B cell (primary cell): ENCODE data around the gene ATXN7. TPM values are rescaled to one million over a fixed set of nuclear protein-coding genes. Genes with fewer than 3 reads are reported as not detected.

Experiments
- ATAC-seq: fragments of 200-7000 bp; cut with Tn5 transposase; one replicate; pipeline ENCODE4 v1.10.0; 2021; ENCODE audit warnings: low read depth, mild to moderate bottlenecking, moderate number of reproducible peaks, moderate library complexity
- CTCF ChIA-PET: fragments of 350-600 bp; sonication (Branson Sonifier 250); formaldehyde crosslinking; loops from one replicate; lab custom pipeline; 2021; ENCODE audit warnings: antibody characterized with exemption, inconsistent platforms; lab: Charles Lee
- POLR2A ChIA-PET: fragments of 350-600 bp; sonication (Branson Sonifier 250); formaldehyde crosslinking; loops from one replicate; lab custom pipeline; 2021; ENCODE audit warnings: antibody characterized with exemption; lab: Charles Lee
- DNase-seq: peaks from one replicate; pipeline ENCODE4 v3.0.0; 2013
- H2AFZ ChIP-seq: 2 replicates; pipeline ENCODE4 v1.6.1; 2012; ENCODE audit warnings: mild to moderate bottlenecking, low read depth, low read length; ENCODE audit not compliant: insufficient read depth, poor library complexity, severe bottlenecking
- H3K27ac ChIP-seq, 2 donors: 1 replicate in 1 of 2; 2 replicates in 1 of 2; pipeline ENCODE4 v1.5.1; 2012 to 2013; ENCODE audit warnings: low read length in 2 of 2, mild to moderate bottlenecking in 2 of 2, moderate library complexity in 1 of 2
- H3K27me3 ChIP-seq, 4 experiments: fragments of 200-600 bp in 1 of 4; sonication (generic) in 1 of 4; replicated peaks in 1 of 4; 1 replicate in 2 of 4; 2 replicates in 2 of 4; pipeline versions ENCODE4 v1.6.1 to v1.7.0; 2013 to 2016; ENCODE audit warnings: low read length in 3 of 4, mild to moderate bottlenecking in 2 of 4, mixed read lengths in 1 of 4, moderate library complexity in 1 of 4; ENCODE audit not compliant: insufficient read depth in 4 of 4, control insufficient read depth in 3 of 4; ENCODE audit errors: control extremely low read depth in 1 of 4
- H3K36me3 ChIP-seq, 2 experiments: replicated peaks in 1 of 2; 1 replicate in 1 of 2; 2 replicates in 1 of 2; pipeline versions ENCODE4 v1.6.1 to v1.7.1; 2013; ENCODE audit warnings: low read length in 1 of 2; ENCODE audit not compliant: insufficient read depth in 2 of 2, control insufficient read depth in 1 of 2; ENCODE audit errors: control extremely low read depth in 1 of 2, extremely low read depth in 1 of 2
- H3K4me1 ChIP-seq, 2 donors: fragments of 200-600 bp in 1 of 2; sonication (generic) in 1 of 2; 1 replicate in 1 of 2; 2 replicates in 1 of 2; pipeline versions ENCODE4 v1.5.1 to v1.6.1; 2013 to 2017; ENCODE audit warnings: low read length in 2 of 2; ENCODE audit not compliant: control insufficient read depth in 2 of 2, insufficient read depth in 2 of 2
- H3K4me2 ChIP-seq: replicated peaks from 2 replicates; pipeline ENCODE3; 2012; ENCODE audit warnings: mild to moderate bottlenecking, low read depth, low read length; ENCODE audit not compliant: poor library complexity, severe bottlenecking
- H3K4me3 ChIP-seq, 5 experiments: fragments of 200-600 bp in 1 of 5; sonication (generic) in 1 of 5; 1 replicate in 3 of 5; 2 replicates in 2 of 5; pipeline versions ENCODE4 v1.5.1 to v1.7.0; 2011 to 2016; ENCODE audit warnings: low read length in 4 of 5, mild to moderate bottlenecking in 4 of 5, low read depth in 2 of 5, control low read depth in 1 of 5, moderate library complexity in 1 of 5; ENCODE audit not compliant: insufficient read depth in 1 of 5; ENCODE audit errors: control extremely low read depth in 1 of 5, extremely low read depth in 1 of 5
- H3K79me2 ChIP-seq: fragments of 200-600 bp; sonication (generic); one replicate; pipeline ENCODE4 v1.6.0; 2016; ENCODE audit warnings: low read length; ENCODE audit not compliant: control insufficient read depth, insufficient read depth
- H3K9ac ChIP-seq: fragments of 200-600 bp; sonication (generic); 2 replicates; pipeline ENCODE4 v1.6.1; 2017; ENCODE audit warnings: mild to moderate bottlenecking, low read length, moderate library complexity
- H3K9me3 ChIP-seq, 3 donors: one replicate each; pipeline versions ENCODE4 v1.6.1 to v1.7.1; 2013; ENCODE audit warnings: low read length in 2 of 3; ENCODE audit not compliant: control insufficient read depth in 2 of 3, insufficient read depth in 1 of 3; ENCODE audit errors: control extremely low read depth in 1 of 3
- H4K20me1 ChIP-seq: 2 replicates; pipeline ENCODE4 v1.6.0; 2012; ENCODE audit warnings: mild to moderate bottlenecking, low read length; ENCODE audit not compliant: insufficient read depth, control insufficient read depth, poor library complexity, severe bottlenecking
- H3K27ac Mint-ChIP-seq: one replicate; pipeline ENCODE4 v1.8.0; 2021; ENCODE audit warnings: mixed read lengths
- H3K27me3 Mint-ChIP-seq: one replicate; pipeline ENCODE4 v1.8.0; 2021; ENCODE audit warnings: mixed read lengths
- H3K4me1 Mint-ChIP-seq: one replicate; pipeline ENCODE4 v1.8.0; 2021; ENCODE audit warnings: mixed read lengths
- H3K4me3 Mint-ChIP-seq: one replicate; pipeline ENCODE4 v1.8.0; 2021; ENCODE audit warnings: mixed read lengths
- H3K9me3 Mint-ChIP-seq: one replicate; pipeline ENCODE4 v1.8.0; 2022; ENCODE audit warnings: mixed read lengths; ENCODE audit not compliant: insufficient read depth
- CTCF ChIP-seq: fragments of 200-600 bp; IDR thresholded peaks from one replicate; pipeline ENCODE4 v1.8.0; 2022; ENCODE audit warnings: antibody characterized with exemption, mild to moderate bottlenecking
- EZH2 ChIP-seq: IDR thresholded peaks from 2 replicates; pipeline ENCODE4 v1.6.1; 2012; ENCODE audit warnings: borderline replicate concordance, low read depth, mild to moderate bottlenecking, moderate library complexity, low read length; ENCODE audit not compliant: insufficient read depth, poor library complexity, severe bottlenecking
- WGBS: methylation state at CpG from one replicate; pipeline ENCODE4 v1.1.5; 2013; ENCODE audit warnings: missing lambda C conversion rate; ENCODE audit not compliant: insufficient coverage; 5-methylcytosine and 5-hydroxymethylcytosine counted together
- intact Hi-C: fragments of 100-400 bp; cut with micrococcal nuclease; formaldehyde crosslinking; loops from one replicate; pipeline ENCODE4 v1.10.0; 2022
- polyA plus RNA-seq: library from polyadenylated mRNA; depleted of rRNA; stranded (reverse); fragments of >200 nt; gene quantifications from 2 replicates; pipeline ENCODE4 v1.2.3, GENCODE V29; 2012
- total RNA-seq, 2 donors: library from RNA; stranded (reverse); fragments of 120-200 nt in 1 of 2; gene quantifications; 1 replicate in 1 of 2; 2 replicates in 1 of 2; pipeline versions ENCODE4 v1.2.3 to v1.2.4, GENCODE V29; 2013 to 2022

The ATXN7 gene
- total and polyA plus RNA-seq, 2 donors (not counting 1 experiment from before 2014, with no cell fraction given), result 18.1 to 74.3 TPM

- no peaks in the 10 kb centered on the region for H4K20me1 ChIP-seq
- ChIA-PET CTCF (interaction anchor here (1.0 kb wide), 1 partner anchor 9 kb away, joined by 3 read pairs; no protein-coding TSS in a partner anchor), POLR2A (interaction anchor here (0.7 kb wide), 1 partner anchor 42 kb away, joined by 6 read pairs; no protein-coding TSS in a partner anchor)
- intact Hi-C loops, result no loop called here
- Mint-ChIP-seq H3K4me3 (no peak overlapping the region), H3K27me3 (no peaks in the 10 kb centered on the region), H3K27ac (no peak overlapping the region), H3K9me3 (no peaks in the 10 kb centered on the region), H3K4me1 (no peaks in the 10 kb centered on the region)
- no peak overlapping the region for H2AFZ ChIP-seq
- H3K4me2 ChIP-seq, result no peak overlapping the region
- no peaks in the 10 kb centered on the region for H3K9me3 ChIP-seq
- peaks cover 1 to 7% of the 10 kb centered on the region in 2 experiments for H3K36me3 ChIP-seq
- H3K4me1 ChIP-seq, result no peaks in the 10 kb centered on the region
- H3K9ac ChIP-seq, result no peak overlapping the region
- TF ChIP-seq CTCF (no peak), EZH2 (no peak)
- H3K4me3 ChIP-seq, result no peak overlapping the region
- ATAC-seq (no peak), DNase-seq (no peak)
- no peaks in the 10 kb centered on the region for H3K79me2 ChIP-seq
- no peaks in the 10 kb centered on the region for H3K27me3 ChIP-seq
- H3K27ac ChIP-seq, result no peak overlapping the region
- WGBS, result 95% methylated on average over 4 of the region's 4 CpGs
These were observed 39.4 kb upstream of the ATXN7 start for GRCh38 chr3:63824309-63824708.

GRCh38 chr3:63830526-63830925 is 33.1 kb upstream of the ATXN7 start:
- H3K9me3 ChIP-seq, result no peaks in the 10 kb centered on the region
- H3K4me2 ChIP-seq, result no peak overlapping the region
- Mint-ChIP-seq H3K9me3 (no peaks in the 10 kb centered on the region), H3K27me3 (no peaks in the 10 kb centered on the region), H3K4me3 (no peak overlapping the region), H3K4me1 (no peaks in the 10 kb centered on the region), H3K27ac (no peak overlapping the region)
- H3K27me3 ChIP-seq, result no peaks in the 10 kb centered on the region
- H3K36me3 ChIP-seq, result peaks cover 13 to 27% of the 10 kb centered on the region in 2 experiments
- H3K4me3 ChIP-seq, result no peak overlapping the region
- no peaks in the 10 kb centered on the region for H3K79me2 ChIP-seq
- ATAC-seq (no peak), DNase-seq (no peak)
- H4K20me1 ChIP-seq, result no peaks in the 10 kb centered on the region
- H2AFZ ChIP-seq, result no peak overlapping the region
- 96% methylated on average over 5 of the region's 6 CpGs for WGBS
- H3K4me1 ChIP-seq, result no peaks in the 10 kb centered on the region
- intact Hi-C loops, result no loop called here
- ChIA-PET POLR2A (no interaction called here), CTCF (interaction anchor here (1.7 kb wide), 1 partner anchor 11 kb away, joined by 5 read pairs; the partner anchor contains the start of gene C3orf49)
- no peak overlapping the region for H3K9ac ChIP-seq
- TF ChIP-seq EZH2 (no peak), CTCF (no peak)
- H3K27ac ChIP-seq, result no peak overlapping the region
